GM19043 (cell line): ENCODE results near the gene COG5.
"Not testable (repeated sequence)": the region's sequence is repeated elsewhere in the genome, so short reads cannot be mapped to it uniquely, and the experiment has no call there.

ENCODE experiments used
- ATAC-seq: cut with Tn5 transposase; IDR thresholded peaks from one replicate; pipeline ENCODE4 v1.9.1; 2021; ENCODE audit warnings: low read depth; ENCODE audit not compliant: unreplicated experiment

Gene COG5

DNA sequence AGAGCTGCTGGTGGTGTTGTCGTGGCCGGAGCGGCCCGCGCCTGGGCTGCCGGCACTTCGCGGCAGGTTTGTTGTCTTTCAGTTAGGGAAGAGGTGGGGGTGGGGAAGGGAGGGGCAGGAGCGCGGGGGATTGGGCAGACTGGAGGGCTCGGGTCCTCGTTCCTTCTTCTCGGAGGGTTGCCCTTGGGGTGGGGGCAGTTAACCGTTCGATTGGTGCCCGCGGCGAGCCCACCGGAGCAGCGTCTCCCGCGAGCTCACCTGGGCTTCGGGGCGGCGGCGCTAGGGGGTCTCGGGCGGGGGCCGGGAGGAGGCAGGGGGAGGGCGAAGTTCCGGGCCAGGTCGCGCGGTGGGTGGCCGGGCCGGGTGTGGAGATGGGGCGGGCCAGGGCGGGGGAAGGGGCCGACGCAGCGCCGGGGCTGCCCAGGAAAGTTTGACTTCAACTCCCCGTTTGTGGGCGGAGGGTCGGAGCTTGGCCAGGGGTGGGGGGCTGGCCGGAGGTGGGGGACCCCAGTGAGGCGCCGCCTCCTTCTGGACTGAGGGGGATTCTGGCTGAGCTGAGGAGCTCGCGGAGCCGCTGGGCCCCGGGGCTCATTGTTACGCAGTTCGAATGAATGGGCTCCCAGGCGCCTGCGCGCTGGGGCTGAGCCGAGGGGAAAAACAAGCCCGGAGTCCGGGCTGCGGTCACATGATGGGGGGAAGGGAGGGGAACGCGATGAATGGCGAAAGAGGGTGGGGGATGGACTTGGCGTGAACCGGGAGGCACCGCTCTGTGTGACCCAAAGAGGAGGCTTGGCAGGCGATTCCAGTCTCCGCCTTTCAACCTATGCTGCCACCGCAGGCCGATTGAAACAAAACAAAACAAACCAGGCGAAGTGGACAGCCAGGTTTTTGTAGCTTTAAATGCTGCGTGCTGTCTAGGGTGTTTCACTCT lies 394.3 kb downstream of the COG5 start:
- ATAC-seq, result peak; percentile 16

DNA sequence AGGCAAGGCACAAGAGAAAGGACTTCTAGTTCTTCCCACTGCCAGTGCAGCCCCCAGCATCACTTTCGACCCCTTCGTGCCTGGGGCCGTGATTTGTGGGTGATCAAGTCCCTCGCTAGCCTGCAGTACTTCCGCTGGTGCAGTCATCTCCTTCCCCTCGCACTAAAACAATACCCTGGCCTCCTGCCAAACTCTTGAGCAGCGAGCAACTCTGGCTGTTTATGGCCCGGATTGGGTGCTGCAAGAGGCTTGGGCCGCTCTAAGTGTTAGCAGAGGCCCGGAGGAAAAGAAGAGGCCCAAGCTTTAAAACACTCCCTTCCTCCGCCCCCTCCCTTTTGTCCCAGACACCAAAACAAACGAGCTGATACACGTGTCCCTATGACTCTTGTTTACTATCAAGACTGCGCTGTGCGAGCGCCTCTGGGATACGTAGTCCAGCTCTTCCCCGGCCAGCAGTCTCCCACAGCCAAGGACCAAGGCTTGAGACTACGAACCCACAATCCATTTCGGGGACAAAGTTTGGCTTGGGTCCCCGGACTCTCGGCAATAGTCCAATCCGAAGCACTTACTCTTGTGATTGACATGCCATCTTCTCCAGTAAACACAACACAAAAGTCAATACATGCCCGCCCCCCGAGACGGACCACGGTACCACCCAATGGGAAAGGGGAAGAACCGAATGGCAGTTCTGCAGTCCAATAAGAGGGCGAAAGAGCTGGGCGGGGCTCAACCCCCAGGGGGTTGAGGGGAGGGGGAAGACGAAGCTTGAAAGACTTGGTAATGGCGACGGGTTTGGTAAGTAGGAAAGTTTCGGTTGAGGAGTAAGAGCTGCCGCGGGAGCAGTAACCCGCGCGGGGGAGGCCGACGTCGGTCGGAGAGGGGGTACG lies 395.2 kb downstream of the COG5 start, which contains the start of gene HBP1:
Gene HBP1 (plus strand): TSS at position 771 of the 887 bp plus-strand sequence. CDS start 10,891 bp downstream, outside the sequence.
- ATAC-seq, result peak; percentile 82

DNA sequence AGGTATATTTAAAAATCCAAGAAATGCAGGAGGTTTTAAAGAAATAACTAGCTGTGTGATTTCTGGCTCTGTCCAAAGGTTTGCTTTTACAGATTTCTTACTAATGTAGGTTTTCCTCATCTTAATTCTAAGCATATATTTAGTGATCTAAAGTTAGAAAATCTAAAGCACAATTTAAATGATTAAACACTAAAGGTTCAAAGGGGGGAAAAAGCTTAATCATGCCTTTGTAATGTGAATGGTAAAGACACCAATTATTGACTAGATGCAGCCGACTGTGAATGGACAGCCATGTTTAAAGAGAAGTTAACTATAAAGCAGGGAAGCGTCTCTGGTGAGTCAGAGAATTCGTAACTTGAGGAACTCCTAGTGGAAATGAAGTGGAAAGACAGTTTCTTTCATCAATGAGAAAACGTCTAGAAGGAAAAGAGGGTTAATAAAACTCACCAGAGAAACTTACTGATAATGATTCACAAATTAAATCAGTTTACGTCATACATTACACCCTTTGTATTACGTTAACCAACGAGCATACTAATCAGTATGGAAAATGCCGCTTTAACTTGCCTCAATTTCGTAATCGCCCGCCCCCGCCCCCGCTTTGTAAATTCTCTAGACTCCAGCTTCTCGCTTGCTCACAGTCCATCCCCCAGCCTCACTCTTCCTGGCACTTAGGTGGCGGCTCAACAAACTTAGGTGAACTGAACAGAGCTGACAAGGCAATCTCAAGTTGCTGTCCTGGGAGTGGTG lies 396.1 kb downstream of the COG5 start:
- no peak for ATAC-seq

DNA sequence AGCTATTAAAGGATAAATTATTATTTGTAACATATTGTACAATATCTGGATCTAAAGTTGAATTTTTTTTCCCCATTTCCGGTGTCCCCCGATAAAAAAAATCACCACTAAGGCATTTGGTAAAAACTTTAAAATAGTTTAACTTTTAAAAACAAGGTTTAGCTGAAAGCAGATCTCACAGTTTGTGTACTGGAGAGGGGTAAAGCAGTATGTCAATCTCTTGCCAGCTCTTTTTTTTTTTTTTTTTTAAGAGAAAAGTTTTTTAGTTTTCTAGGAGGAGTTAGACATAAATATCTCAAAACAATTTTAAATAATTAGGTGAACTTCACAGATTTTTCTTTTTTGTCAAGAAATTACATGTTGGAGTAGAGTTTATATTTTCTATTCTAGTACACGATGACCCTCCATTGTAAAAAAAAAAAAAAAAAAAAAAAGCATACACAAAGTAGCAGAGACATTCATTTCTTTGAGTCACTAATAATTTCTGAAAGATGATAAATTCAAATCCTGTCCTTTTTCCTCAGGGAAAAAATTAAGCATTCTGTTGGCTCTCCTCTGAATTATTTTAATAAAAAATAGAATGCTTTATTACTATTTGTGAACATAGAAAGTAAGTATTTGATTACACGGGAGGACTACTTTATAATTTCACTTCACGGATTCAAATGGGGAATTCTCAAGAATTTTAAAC lies 396.8 kb downstream of the COG5 start:
- ATAC-seq, result no peak

DNA sequence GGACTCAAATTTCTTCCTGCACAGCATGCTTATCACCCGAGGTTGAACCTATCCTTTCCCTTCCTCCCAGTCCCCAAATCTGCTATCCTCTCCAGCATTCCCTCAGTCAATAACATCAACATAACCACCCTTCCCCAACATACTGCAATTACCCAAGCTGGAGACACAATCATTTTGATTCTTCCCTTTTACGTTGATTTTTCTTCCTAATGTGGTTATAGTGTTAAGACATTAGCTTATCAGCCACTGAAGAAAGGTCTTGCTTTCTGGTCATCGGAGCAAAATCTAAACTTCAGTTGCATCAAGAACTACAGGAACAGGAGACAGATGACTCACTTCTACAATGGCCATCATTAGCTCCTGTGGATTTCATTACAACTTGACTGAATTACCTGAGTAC lies 398.4 kb downstream of the COG5 start:
- ATAC-seq, result no peak

DNA sequence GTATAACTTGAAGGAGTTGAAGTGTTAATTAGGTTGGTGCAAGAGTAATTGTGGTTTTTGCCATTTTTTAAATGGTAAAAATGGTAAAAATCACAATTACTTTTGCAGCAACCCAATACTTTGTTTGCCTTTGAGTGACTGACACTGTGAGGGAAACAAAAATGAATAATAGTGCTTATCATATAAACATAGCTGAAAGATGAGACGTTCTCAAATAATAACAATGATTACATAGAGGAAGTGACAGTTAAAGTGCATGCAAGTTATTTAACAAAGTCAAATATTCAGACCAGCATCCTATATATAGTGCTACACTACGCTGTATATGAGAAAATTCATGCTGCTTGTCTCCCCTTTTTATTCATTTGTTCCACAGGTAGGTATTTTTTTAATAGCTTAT lies 399.6 kb downstream of the COG5 start:
- no peak for ATAC-seq

DNA sequence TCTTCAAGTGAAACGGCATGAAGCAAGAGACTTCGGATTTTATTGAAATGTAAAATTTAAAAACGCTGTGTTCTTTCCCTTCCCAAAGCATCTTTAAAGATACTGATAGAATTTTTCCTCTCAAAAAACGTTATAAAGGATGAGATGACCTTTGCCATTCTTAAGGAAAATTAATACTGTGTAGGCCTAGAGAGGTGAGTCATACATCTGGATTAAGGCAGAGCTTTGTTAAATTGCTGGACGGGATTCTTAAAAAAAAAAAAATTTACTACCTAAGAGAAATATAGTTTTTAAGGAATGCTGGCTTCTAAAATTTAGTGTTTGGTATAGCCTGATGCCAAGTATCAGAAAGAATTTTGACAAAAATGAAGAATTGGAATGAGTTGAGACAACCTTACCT lies 401.2 kb downstream of the COG5 start:
- ATAC-seq, result no peak

DNA sequence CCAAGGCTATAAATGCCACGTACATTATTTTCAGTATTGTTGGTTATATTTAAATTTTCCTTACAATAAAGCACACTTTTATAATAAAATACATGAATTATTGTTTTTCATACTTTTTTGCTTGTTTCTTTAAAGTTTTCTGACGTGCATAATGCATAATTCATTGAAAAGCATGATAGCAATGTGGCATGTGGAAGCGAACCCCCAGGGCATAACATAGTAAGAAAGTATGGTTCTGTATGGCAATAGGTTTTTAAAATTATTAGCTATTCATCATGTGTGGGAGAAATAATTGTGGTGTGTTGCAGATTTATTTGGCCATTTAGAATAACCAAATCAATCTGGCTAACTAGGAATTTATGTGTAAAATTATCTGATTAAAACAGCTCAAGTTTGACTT lies 402.3 kb downstream of the COG5 start:
- no peak for ATAC-seq

DNA sequence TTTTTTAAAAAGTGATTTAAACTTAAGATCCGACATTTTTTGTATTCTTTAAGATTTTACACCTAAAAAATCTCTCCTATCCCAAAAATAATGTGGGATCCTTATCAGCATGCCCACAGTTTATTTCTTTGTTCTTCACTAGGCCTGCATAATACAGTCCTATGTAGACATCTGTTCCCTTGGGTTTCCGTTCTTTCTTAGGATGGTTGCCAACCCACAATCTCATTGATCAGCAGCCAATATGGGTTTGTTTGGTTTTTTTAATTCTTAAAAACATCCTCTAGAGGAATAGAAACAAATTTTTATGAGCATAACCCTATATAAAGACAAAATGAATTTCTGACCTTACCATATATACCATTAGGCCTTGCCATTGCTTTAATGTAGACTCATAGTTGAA lies 403.3 kb downstream of the COG5 start:
- ATAC-seq, result no peak

DNA sequence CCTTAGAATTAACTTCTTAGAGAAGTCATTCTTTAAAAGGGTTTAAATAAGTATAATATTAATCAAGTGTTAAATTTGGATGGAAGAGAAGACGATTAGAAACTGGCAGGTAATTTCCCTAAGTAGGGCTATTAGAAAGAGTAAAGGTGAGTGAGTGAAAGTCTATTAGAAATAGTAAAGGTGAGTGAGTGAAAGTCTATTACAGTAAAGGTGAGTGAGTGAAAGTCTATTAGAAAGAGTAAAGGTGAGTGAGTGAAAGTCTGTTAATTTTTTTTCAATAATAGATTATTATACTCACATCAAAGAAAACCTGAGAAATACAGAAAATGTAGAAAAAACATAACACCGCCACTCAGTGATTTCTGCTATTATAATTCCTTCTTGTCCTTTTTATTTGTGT lies 405.7 kb downstream of the COG5 start:
- ATAC-seq, result no peak

DNA sequence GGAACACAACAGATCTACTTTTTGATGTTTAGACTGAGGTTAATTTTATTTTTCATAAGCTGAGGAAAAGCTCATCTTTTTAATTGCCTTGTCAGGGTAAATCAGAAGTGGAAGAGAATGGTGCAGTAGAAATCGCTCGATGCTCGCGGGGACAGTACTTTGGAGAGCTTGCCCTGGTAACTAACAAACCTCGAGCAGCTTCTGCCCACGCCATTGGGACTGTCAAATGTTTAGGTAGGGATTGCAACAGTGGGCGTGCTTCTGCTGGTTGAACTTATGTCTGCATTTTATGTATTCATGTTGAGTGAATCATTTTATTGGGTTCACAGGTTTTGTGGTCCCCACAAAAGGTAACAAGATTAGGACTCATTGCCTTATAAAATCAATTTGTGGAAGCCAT lies 406.6 kb downstream of the COG5 start:
- no peak for ATAC-seq

DNA sequence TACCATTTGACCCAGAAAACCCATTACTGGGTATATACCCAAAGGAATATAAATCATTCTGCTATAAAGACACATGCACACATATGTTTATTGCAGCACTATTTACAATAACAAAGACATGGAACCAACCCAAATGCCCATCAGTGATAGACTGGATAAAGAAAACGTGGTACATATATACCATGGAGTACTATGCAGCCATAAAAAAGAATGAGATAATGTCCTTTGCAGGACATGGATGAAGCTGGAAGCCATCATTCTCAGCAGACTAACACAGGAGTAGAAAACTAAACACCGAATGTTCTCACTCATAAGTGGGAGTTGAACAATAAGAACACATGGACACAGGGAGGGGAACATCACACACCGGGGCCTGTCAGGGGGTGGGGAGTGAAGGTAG lies 408.0 kb downstream of the COG5 start:
- not testable (repeated sequence) for ATAC-seq

DNA sequence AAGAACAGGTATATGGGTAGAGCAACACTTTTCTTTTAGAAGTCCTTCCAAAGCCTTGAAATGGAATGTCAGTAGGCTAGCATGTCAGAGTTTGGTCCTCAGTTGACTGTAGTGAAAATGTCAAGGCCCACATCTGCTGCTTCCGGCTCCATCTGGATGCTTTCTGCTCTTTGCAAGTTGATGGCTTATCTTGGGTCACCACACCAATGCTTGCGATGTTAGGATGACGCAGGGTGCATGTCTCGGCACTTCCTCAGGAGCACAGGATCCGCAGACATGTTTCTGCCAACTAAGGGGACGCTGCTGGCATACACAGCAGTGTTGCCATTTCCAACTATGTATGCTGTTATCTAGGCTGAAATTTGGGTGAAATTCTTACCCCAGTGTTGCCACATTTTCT lies 408.9 kb downstream of the COG5 start:
- no peak for ATAC-seq

DNA sequence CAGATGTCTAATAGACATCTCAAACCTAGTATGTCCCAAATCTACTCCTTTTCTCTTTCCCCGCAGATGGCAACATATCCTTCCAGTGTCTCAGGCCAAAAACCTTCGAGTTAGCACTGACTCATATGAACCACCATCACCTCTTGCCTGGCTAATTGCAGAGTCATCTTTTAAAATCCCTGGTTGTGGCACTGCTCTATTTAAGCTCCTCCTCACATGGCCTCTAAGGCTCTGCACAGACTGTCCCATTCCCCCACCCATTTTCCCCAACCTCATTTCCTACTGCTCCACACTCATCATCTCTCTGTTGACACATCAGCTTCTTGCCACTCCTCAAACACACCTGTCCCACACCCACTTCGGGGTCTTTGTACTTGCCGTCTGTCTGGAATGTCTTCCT lies 411.7 kb downstream of the COG5 start:
- ATAC-seq, result no peak
